ENCODE data around the gene POU6F2. TPM values are rescaled to one million over a fixed set of nuclear protein-coding genes. Genes with fewer than 3 reads are reported as not detected.

Gene POU6F2
- total RNA-seq, 1 experiment from 2014 or later: 0.27 TPM

DNA sequence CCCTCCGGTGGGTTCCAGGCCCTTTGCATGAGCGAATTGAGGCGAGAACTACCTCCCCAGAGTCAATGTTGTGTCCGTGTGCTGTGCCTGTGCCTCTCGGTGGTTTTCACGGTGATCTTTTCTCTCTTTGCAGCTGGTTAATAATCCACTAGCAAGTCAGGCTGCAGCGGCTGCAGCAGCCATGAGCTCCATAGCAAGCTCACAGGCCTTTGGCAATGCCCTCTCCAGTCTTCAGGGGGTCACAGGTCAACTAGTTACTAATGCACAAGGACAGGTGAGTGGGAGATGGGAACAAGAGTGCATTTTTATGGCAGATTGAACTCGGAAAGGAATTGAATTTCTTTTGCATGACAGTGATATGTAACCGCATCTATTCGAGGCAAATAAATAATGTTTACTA, 428.8 kb downstream of the POU6F2 start:
- CTCF ChIA-PET: no interaction called here

More for the DNA sequence above, 428.8 kb downstream of the POU6F2 start:
- no peak overlapping the region for H3K9ac ChIP-seq (ENCODE audit: low read length)
- no TSS peak for BruUV-seq (replicated peaks)
- H3K4me2 ChIP-seq (ENCODE audit: low read length): no peak overlapping the region
- ChIA-PET RAD21 (ENCODE audit: low non-redundant PET in 1 of 2, low total read pairs in 2 of 2, uncharacterized antibody in 2 of 2, unreplicated experiment in 2 of 2) (no interaction called here), POLR2A (no interaction called here)
- no peak overlapping the region for H2AFZ ChIP-seq (ENCODE audit: low read depth, low read length, poor library complexity, severe bottlenecking)
- ATAC-seq (no peak), DNase-seq (ENCODE audit: low read depth, low spot score) (no peak)
- no peaks in the 10 kb centered on the region for H3K4me1 ChIP-seq (ENCODE audit: control insufficient read depth in 1 of 2, insufficient read depth in 2 of 2, low read length in 2 of 2)
- H3K9me2 ChIP-seq (ENCODE audit: insufficient read depth): no peaks in the 10 kb centered on the region
- no peak overlapping the region for H3K27ac ChIP-seq (ENCODE audit: low read depth, low read length)
- H3K79me2 ChIP-seq (ENCODE audit: insufficient read depth, low read length): no peaks in the 10 kb centered on the region
- TF ChIP-seq, protein P1, sequence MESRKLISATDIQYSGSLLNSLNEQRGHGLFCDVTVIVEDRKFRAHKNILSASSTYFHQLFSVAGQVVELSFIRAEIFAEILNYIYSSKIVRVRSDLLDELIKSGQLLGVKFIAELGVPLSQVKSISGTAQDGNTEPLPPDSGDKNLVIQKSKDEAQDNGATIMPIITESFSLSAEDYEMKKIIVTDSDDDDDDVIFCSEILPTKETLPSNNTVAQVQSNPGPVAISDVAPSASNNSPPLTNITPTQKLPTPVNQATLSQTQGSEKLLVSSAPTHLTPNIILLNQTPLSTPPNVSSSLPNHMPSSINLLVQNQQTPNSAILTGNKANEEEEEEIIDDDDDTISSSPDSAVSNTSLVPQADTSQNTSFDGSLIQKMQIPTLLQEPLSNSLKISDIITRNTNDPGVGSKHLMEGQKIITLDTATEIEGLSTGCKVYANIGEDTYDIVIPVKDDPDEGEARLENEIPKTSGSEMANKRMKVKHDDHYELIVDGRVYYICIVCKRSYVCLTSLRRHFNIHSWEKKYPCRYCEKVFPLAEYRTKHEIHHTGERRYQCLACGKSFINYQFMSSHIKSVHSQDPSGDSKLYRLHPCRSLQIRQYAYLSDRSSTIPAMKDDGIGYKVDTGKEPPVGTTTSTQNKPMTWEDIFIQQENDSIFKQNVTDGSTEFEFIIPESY (IDR thresholded peaks at IDR 0.05; ENCODE audit: extremely low read depth, insufficient replicate concordance, low read length): no peak
- TF ChIP-seq SRF (IDR thresholded peaks at IDR 0.05; ENCODE audit: low read depth): no peak
- TF ChIP-seq, protein P2, sequence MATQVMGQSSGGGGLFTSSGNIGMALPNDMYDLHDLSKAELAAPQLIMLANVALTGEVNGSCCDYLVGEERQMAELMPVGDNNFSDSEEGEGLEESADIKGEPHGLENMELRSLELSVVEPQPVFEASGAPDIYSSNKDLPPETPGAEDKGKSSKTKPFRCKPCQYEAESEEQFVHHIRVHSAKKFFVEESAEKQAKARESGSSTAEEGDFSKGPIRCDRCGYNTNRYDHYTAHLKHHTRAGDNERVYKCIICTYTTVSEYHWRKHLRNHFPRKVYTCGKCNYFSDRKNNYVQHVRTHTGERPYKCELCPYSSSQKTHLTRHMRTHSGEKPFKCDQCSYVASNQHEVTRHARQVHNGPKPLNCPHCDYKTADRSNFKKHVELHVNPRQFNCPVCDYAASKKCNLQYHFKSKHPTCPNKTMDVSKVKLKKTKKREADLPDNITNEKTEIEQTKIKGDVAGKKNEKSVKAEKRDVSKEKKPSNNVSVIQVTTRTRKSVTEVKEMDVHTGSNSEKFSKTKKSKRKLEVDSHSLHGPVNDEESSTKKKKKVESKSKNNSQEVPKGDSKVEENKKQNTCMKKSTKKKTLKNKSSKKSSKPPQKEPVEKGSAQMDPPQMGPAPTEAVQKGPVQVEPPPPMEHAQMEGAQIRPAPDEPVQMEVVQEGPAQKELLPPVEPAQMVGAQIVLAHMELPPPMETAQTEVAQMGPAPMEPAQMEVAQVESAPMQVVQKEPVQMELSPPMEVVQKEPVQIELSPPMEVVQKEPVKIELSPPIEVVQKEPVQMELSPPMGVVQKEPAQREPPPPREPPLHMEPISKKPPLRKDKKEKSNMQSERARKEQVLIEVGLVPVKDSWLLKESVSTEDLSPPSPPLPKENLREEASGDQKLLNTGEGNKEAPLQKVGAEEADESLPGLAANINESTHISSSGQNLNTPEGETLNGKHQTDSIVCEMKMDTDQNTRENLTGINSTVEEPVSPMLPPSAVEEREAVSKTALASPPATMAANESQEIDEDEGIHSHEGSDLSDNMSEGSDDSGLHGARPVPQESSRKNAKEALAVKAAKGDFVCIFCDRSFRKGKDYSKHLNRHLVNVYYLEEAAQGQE (IDR thresholded peaks at IDR 0.05; ENCODE audit: low read depth): no peak
- no peak for TF ChIP-seq POLR2AphosphoS5 (IDR thresholded peaks at IDR 0.05; ENCODE audit: low read depth, low read length)
- TF ChIP-seq RAD21 (IDR thresholded peaks at IDR 0.05; ENCODE audit: low read depth): no peak
- no peak for TF ChIP-seq POLR2A (IDR thresholded peaks at IDR 0.05; ENCODE audit: borderline replicate concordance, extremely low read depth, insufficient read depth, insufficient read length)
- no peak for TF ChIP-seq ZNF274 (IDR thresholded peaks at IDR 0.05; ENCODE audit: low read depth, low read length)
- TF ChIP-seq, protein P3, sequence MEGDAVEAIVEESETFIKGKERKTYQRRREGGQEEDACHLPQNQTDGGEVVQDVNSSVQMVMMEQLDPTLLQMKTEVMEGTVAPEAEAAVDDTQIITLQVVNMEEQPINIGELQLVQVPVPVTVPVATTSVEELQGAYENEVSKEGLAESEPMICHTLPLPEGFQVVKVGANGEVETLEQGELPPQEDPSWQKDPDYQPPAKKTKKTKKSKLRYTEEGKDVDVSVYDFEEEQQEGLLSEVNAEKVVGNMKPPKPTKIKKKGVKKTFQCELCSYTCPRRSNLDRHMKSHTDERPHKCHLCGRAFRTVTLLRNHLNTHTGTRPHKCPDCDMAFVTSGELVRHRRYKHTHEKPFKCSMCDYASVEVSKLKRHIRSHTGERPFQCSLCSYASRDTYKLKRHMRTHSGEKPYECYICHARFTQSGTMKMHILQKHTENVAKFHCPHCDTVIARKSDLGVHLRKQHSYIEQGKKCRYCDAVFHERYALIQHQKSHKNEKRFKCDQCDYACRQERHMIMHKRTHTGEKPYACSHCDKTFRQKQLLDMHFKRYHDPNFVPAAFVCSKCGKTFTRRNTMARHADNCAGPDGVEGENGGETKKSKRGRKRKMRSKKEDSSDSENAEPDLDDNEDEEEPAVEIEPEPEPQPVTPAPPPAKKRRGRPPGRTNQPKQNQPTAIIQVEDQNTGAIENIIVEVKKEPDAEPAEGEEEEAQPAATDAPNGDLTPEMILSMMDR (IDR thresholded peaks at IDR 0.05 in 2 of 3, conservative IDR thresholded peaks at IDR 0.05 in 1 of 3; ENCODE audit: borderline replicate concordance in 1 of 3, insufficient read depth in 1 of 3, low read depth in 2 of 3, low read length in 2 of 3): no peak
- TF ChIP-seq EZH2 (IDR thresholded peaks at IDR 0.05): no peak
- TF ChIP-seq SIN3A (IDR thresholded peaks at IDR 0.05; ENCODE audit: low read depth): no peak
- TF ChIP-seq ZFX (IDR thresholded peaks at IDR 0.05): no peak
- TF ChIP-seq YY1 (IDR thresholded peaks at IDR 0.05; ENCODE audit: extremely low read depth, insufficient replicate concordance, low read depth, low read length): no peak
- no peaks in the 10 kb centered on the region for H3K36me3 ChIP-seq (ENCODE audit: control insufficient read depth in 1 of 2, insufficient read depth in 2 of 2, low read length in 2 of 2)
- H3K9me3 ChIP-seq (ENCODE audit: control insufficient read depth in 1 of 2, insufficient read depth in 1 of 2, low read depth in 1 of 2, low read length in 2 of 2): no peaks in the 10 kb centered on the region
- H3K27me3 ChIP-seq (ENCODE audit: insufficient read depth, low read length): no peaks in the 10 kb centered on the region; the same call in none of the 2 replicates
- no peaks in the 10 kb centered on the region for H4K20me1 ChIP-seq (ENCODE audit: insufficient read depth)
- intact Hi-C loops (cut with micrococcal nuclease): no loop called here
- no peak overlapping the region for H3K4me3 ChIP-seq (replicated peaks in 1 of 2; ENCODE audit: low read depth in 1 of 2, low read length in 2 of 2)
